K562 (cell line): ENCODE measurements around the gene FES. TPM values are rescaled to one million over a fixed set of nuclear protein-coding genes. Genes with fewer than 3 reads are reported as not detected.
A peak's percentile ranks its signal among the peaks of the same experiment; 100 is the strongest.

Experiments
- GABPB2 ChIP-seq: fragments of 250-450 bp; sonication (Bioruptor Pico); conservative IDR thresholded peaks from 2 replicates; pipeline ENCODE4 v1.5.1; 2021; ENCODE audit warnings: mild to moderate bottlenecking
- KLF13 ChIP-seq: fragments of 450-650 bp; IDR thresholded peaks from 2 replicates; pipeline ENCODE4 v1.6.1; 2016; ENCODE audit warnings: missing genetic modification characterization, low read depth, mild to moderate bottlenecking, missing compliant biosample characterization, moderate library complexity, borderline replicate concordance
- SOX6 ChIP-seq: fragments of 450-650 bp; IDR thresholded peaks from 2 replicates; pipeline ENCODE4 v1.6.1; 2014; ENCODE audit warnings: mild to moderate bottlenecking
- SRSF3 ChIP-seq: fragments of 200-400 bp; formaldehyde crosslinking; IDR thresholded peaks from 2 replicates; pipeline ENCODE4 v1.6.1; 2016; ENCODE audit warnings: mild to moderate bottlenecking, low read length, moderate library complexity; ENCODE audit not compliant: insufficient read depth
- STAT5A ChIP-seq: IDR thresholded peaks from 2 replicates; pipeline ENCODE4 v1.6.1; 2012; ENCODE audit warnings: low read length, inconsistent platforms, borderline replicate concordance
- STAT5B ChIP-seq: fragments of 250-450 bp; sonication (Bioruptor Pico); IDR thresholded peaks from 2 replicates; pipeline ENCODE4 v1.8.0; 2021; ENCODE audit warnings: mild to moderate bottlenecking, inconsistent platforms
- ZKSCAN8 ChIP-seq: fragments of 200-800 bp; sonication (Bioruptor generic); IDR thresholded peaks from 2 replicates; pipeline ENCODE4 v1.6.1; 2016; ENCODE audit warnings: missing genetic modification characterization, missing compliant biosample characterization
- ZNF232 ChIP-seq: sonication (generic); formaldehyde crosslinking; IDR thresholded peaks from 2 replicates; pipeline ENCODE4 v1.8.0; 2022; ENCODE audit warnings: mild to moderate bottlenecking, missing genetic modification reagents
- ZNF324 ChIP-seq: fragments of 250-450 bp; sonication (Bioruptor Pico); IDR thresholded peaks from 2 replicates; pipeline ENCODE4 v1.4.0; 2020; ENCODE audit warnings: mild to moderate bottlenecking
- ZNF589 ChIP-seq: fragments of 200-800 bp; sonication (Bioruptor generic); IDR thresholded peaks from 2 replicates; pipeline ENCODE4 v1.6.1; 2016; ENCODE audit warnings: low read depth, missing genetic modification characterization, missing compliant biosample characterization
- polyA plus RNA-seq, 8 experiments: library from polyadenylated mRNA; depleted of rRNA in 4 of 8; stranded (reverse) in 5 of 8; unstranded in 3 of 8; fragments of >200 nt; fragmentation: Nextera tagmentation in 2 of 8; fragmentation: Illumina TruSeq in 1 of 8; extraction: Ambion mirVana in 2 of 8; extraction: Trizol in 1 of 8; gene quantifications; 2 replicates each; pipeline versions ENCODE4 v1.2.1 to v1.2.3, GENCODE V29; 2011 to 2014; ENCODE audit warnings: inconsistent platforms in 1 of 8, missing spikeins in 1 of 8
- total RNA-seq, 7 experiments: library from RNA; depleted of rRNA in 6 of 7; stranded (reverse); fragments of >200 nt in 6 of 7; fragmentation: Illumina TruSeq in 2 of 7; extraction: Trizol in 2 of 7; gene quantifications; 2 replicates each; pipeline versions ENCODE4 v1.2.1 to v1.2.3, GENCODE V29; 2011 to 2021; ENCODE audit warnings: low replicate concordance in 1 of 7
- TF ChIP-seq, protein P1 (sequence below): IDR thresholded peaks from 2 replicates; pipeline ENCODE4 v1.6.1; 2012; ENCODE audit warnings: low read depth, low read length, improper control_type of control experiment, borderline replicate concordance
- TF ChIP-seq, protein P2 (sequence below), 2 experiments: fragments of 450-650 bp; formaldehyde crosslinking in 1 of 2; IDR thresholded peaks; 2 replicates each; pipeline versions ENCODE4 v1.4.0 to v1.6.1; 2014 to 2020; ENCODE audit warnings: mild to moderate bottlenecking in 2 of 2, borderline replicate concordance in 1 of 2, low read depth in 1 of 2
- TF ChIP-seq, protein P3 (sequence below): fragments of 450-650 bp; formaldehyde crosslinking; IDR thresholded peaks from 2 replicates; pipeline ENCODE4 v1.4.0; 2022; ENCODE audit warnings: missing genetic modification characterization
- TF ChIP-seq, protein P4 (sequence below): sonication (generic); formaldehyde crosslinking; IDR thresholded peaks from 2 replicates; pipeline ENCODE4 v1.5.0; 2020; ENCODE audit warnings: missing genetic modification reagents

Gene FES
- total and polyA plus RNA-seq, 9 of the 15 experiments (the other 6 are each of a cell fraction or from before 2014, with no cell fraction given), result 0.38 to 2.6 (median 0.82) TPM

DNA sequence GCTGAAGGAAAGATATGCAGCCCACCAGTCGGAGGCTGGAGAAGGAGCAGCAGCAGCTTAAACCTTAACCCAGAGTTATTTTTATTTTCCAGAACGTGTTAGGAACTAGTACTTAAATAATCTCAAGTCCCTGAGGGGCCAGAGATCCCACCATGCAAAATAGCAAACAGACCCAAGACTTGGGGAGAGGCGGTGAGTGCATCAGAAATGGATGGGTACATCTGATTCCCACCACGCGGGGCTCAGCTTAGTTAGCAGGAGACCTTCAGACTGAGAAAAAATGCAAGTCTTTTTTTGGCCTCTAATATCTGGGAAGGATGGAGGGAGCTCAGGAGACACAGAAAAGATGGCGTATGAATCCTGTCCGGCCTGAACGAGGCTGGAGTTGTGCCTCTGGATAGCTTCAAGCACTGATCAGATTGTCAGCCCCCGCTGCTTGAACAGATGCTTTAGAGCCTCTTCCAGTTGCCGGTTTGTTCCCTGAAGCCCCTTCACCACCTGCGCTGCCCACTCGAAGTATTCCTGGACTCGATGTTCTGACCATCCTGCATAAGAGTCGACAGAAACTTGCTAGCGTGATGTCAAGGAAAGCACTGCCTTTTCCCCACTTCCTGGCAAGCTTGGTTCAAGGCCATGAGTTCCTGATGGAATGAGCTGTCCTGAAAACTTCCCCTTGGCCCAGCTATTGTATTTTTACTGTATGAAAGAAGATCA lies 46.7 kb downstream of the FES start (continued):
- TF ChIP-seq, protein P1, sequence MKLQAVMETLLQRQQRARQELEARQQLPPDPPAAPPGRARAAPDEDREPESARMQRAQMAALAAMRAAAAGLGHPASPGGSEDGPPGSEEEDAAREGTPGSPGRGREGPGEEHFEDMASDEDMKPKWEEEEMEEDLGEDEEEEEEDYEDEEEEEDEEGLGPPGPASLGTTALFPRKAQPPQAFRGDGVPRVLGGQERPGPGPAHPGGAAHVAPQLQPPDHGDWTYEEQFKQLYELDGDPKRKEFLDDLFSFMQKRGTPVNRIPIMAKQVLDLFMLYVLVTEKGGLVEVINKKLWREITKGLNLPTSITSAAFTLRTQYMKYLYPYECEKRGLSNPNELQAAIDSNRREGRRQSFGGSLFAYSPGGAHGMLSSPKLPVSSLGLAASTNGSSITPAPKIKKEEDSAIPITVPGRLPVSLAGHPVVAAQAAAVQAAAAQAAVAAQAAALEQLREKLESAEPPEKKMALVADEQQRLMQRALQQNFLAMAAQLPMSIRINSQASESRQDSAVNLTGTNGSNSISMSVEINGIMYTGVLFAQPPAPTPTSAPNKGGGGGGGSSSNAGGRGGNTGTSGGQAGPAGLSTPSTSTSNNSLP, result no peak
- TF ChIP-seq GABPB2 (CRISPR knock-in tag) (no peak), SRSF3 (no peak), STAT5B (CRISPR knock-in tag) (no peak), STAT5A (no peak), KLF13 (tag) (no peak), SOX6 (no peak), ZNF589 (CRISPR knock-in tag) (peak; percentile 40; the same call in 1 of the 2 replicates), ZKSCAN8 (CRISPR knock-in tag) (no peak), ZNF232 (CRISPR knock-in tag) (no peak), ZNF324 (CRISPR knock-in tag) (0 out of 2 replicates have a peak, but pooled peaks have one; percentile 43)
- TF ChIP-seq, protein P2, sequence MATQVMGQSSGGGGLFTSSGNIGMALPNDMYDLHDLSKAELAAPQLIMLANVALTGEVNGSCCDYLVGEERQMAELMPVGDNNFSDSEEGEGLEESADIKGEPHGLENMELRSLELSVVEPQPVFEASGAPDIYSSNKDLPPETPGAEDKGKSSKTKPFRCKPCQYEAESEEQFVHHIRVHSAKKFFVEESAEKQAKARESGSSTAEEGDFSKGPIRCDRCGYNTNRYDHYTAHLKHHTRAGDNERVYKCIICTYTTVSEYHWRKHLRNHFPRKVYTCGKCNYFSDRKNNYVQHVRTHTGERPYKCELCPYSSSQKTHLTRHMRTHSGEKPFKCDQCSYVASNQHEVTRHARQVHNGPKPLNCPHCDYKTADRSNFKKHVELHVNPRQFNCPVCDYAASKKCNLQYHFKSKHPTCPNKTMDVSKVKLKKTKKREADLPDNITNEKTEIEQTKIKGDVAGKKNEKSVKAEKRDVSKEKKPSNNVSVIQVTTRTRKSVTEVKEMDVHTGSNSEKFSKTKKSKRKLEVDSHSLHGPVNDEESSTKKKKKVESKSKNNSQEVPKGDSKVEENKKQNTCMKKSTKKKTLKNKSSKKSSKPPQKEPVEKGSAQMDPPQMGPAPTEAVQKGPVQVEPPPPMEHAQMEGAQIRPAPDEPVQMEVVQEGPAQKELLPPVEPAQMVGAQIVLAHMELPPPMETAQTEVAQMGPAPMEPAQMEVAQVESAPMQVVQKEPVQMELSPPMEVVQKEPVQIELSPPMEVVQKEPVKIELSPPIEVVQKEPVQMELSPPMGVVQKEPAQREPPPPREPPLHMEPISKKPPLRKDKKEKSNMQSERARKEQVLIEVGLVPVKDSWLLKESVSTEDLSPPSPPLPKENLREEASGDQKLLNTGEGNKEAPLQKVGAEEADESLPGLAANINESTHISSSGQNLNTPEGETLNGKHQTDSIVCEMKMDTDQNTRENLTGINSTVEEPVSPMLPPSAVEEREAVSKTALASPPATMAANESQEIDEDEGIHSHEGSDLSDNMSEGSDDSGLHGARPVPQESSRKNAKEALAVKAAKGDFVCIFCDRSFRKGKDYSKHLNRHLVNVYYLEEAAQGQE (IDR thresholded peaks at IDR 0.05; ENCODE audit: borderline replicate concordance), result no peak
- TF ChIP-seq, protein P2 (CRISPR knock-in tag; IDR thresholded peaks at IDR 0.05; ENCODE audit: low read depth), result no peak
- TF ChIP-seq, protein P3, sequence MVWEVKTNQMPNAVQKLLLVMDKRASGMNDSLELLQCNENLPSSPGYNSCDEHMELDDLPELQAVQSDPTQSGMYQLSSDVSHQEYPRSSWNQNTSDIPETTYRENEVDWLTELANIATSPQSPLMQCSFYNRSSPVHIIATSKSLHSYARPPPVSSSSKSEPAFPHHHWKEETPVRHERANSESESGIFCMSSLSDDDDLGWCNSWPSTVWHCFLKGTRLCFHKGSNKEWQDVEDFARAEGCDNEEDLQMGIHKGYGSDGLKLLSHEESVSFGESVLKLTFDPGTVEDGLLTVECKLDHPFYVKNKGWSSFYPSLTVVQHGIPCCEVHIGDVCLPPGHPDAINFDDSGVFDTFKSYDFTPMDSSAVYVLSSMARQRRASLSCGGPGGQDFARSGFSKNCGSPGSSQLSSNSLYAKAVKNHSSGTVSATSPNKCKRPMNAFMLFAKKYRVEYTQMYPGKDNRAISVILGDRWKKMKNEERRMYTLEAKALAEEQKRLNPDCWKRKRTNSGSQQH, result no peak
- TF ChIP-seq, protein P4, sequence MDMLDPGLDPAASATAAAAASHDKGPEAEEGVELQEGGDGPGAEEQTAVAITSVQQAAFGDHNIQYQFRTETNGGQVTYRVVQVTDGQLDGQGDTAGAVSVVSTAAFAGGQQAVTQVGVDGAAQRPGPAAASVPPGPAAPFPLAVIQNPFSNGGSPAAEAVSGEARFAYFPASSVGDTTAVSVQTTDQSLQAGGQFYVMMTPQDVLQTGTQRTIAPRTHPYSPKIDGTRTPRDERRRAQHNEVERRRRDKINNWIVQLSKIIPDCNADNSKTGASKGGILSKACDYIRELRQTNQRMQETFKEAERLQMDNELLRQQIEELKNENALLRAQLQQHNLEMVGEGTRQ (CRISPR knock-in tag), result no peak
